GM21737 (cell line): ENCODE measurements around the gene TYW5.

Source experiments
- ATAC-seq: cut with Tn5 transposase; IDR thresholded peaks from one replicate; pipeline ENCODE4 v1.9.1; 2021; ENCODE audit warnings: mild to moderate bottlenecking, moderate library complexity; ENCODE audit not compliant: unreplicated experiment

The TYW5 gene

GRCh38 chr2:199955339-199956061 is at the start of gene TYW5, which contains the start of gene MAIP1:
Gene TYW5, minus strand, starts transcription at chr2:199955491. Its CDS starts 21 bp downstream, at chr2:199955470.
Gene MAIP1, plus strand, starts transcription at chr2:199955582. Its CDS starts 217 bp downstream, at chr2:199955799.
- peak; percentile 87 for ATAC-seq

DNA sequence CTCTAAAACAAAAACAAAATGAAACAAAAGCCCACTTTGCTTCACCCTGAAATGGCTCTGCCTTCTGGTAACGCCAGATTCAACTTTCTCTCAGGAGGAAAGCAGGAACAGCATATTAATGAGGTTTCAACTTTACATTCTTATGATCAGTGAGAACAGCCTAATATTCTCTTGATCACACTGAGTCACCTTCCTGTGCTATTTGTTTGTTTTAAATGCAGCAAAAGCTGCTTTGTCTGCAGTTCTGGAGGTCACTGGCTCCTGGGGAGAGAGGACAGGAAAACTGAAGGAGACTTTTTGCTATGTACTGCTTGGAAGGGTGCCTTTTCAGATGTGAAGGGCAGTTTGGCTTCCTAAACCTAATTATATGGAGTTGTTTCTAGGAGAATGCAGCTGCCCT is 48.2 kb upstream of the TYW5 start:
- no peak for ATAC-seq

GRCh38 chr2:200000444-200001163 is 45.3 kb upstream of the TYW5 start:
- ATAC-seq: no peak

DNA sequence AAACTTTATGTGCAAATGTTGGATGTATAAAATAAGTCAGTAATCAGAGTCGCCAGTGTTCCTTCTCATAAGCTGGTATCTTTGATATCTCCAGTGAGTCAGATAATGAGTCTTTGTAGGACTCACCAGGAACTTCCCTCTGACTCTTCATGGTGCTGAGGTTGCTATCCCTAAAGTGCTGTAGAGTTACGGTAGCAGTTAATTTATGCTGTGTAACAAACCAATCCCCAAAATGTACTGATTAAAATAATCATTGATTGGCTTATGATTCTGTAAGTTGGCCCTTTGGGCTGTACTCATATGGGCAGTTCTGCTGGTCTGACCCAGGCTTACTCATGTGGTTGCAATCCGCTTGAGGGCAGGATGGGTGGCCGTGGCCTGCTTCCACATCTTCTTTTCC is 43.9 kb upstream of the TYW5 start:
- no peak for ATAC-seq

DNA sequence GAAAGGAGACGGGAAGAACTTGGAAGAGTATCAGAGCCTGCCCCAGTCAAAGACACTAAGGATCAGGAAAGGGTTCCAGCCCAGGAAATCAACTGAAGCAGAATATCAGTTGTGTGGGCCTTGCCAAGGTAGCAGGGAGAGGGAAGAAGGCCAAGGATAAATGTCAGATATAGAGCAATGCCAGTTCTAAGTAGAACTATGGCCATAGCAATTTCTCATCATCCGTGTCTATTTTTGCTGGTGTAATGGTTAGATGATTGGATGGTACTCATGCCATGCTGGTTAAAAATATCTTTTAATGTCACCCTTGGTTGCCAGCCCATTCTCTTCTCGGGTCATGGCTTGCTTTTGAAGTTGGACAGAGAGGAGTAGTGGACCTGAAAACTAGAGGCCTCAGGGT is 42.0 kb upstream of the TYW5 start:
- no peak for ATAC-seq

DNA sequence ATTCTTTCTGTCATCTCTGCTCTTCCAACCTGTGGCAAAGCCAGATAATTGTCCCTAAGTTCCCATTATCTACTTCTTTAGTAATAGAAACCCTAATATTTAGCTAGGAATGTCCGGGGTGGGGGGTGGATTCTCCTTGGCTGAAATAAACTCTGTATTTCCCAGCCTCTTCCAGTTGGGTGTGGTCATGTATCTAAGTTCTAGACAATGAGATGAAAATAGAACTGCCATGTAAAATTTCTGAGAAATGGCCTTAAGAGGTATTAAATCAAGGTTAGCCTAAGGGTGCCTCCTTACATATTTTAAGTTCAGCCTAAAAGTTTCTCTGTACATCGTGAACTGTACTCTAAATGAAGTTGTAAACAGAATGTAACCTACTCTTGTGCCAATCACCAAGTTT is 39.6 kb upstream of the TYW5 start:
- ATAC-seq: no peak

DNA sequence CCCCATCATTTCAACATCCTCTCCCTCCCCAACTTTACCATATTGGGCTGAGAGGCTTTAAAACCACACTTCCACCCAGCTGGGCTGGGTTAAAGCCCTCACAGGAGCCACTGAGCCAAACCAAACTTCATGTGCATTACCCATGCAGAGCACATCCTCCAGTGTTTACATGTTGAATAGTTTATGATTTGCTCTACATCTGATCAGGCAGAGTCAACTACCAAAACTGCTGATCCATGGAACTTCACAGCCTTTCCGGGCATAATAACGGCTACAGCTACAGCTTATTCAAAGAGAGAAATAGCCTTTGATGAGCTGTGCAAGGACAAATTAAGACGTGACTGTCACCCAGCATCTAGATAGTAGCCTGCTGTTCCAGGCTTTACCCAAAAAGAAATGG is 39.1 kb upstream of the TYW5 start:
- no peak for ATAC-seq

GRCh38 chr2:199992296-199992695 is 37.0 kb upstream of the TYW5 start:
- no peak for ATAC-seq

DNA sequence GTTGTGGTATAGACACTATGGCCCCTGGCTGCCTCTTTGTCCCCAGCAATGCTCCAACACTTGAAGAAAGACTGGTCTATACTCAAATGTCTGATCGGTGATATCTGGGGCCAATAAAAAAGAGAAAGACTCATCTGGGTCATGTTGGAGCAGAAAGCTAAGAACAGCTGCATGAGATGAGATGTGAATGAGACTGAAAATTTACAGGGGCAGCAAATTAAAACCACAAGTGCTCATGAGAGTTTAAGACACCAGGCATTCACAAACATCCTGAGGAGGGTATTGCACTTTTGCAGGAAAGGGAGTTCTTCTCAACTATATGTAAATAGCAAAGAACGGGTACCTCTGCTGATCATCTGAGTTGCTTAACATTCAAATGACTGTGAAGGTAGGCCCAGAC is 36.4 kb upstream of the TYW5 start:
- ATAC-seq: no peak

DNA sequence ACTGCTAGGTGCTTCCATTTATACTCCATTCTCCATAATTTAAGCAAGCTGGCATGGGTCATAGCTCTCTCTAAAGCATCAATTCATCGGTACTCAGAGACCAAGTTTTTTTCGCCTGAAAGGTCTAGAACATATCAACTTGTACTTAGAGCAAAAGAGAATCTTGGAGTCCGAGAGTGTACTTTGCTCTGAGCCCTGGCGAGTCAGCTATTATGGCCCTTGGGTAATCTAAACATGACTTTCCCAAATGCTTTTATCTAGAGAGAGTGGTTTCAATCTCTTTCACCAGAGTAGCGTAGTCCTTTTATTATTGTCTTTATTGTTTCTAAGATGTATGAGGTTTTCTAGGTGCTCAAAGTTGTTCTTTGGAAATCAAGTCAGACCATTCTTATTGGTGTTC is 34.5 kb upstream of the TYW5 start:
- ATAC-seq: no peak

DNA sequence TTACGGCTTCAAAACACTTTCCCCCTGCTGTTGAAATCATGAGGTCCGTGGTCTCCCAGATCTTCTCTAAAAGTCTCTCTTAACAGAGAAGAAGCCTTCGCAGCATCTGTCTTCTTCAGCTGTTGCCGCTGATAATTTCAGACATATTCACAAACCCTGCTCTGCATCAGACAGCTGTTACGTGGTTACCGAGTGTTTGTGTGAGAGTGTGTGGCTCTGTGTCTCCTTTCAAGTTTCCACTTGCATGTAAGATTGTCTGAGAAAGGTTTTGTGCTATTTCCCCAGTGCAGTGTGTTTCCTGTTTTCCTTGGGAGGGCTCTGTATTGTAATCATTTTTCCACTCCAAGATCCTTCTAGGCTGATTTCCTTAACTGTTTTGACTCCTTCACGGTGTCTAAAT is 32.9 kb upstream of the TYW5 start:
- no peak for ATAC-seq

DNA sequence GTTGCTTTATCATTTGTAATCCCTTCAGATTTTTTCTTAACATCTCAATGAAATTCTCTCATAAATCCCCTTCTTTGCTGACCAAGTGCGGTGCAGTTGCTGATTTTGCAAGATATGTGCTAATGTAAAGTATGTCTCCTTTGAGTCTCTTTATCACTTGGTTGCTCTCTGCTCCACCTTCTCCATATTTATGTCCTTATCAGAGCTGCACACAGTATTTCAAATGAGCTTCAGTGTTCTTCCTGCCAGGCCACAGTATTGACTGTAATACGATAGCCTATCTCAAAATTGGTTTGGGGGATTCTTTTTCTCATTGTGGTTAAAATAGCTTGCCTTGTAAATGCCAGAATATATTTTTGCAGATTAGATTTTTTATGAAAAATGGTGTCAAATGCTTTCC is 32.3 kb upstream of the TYW5 start:
- ATAC-seq: no peak

DNA sequence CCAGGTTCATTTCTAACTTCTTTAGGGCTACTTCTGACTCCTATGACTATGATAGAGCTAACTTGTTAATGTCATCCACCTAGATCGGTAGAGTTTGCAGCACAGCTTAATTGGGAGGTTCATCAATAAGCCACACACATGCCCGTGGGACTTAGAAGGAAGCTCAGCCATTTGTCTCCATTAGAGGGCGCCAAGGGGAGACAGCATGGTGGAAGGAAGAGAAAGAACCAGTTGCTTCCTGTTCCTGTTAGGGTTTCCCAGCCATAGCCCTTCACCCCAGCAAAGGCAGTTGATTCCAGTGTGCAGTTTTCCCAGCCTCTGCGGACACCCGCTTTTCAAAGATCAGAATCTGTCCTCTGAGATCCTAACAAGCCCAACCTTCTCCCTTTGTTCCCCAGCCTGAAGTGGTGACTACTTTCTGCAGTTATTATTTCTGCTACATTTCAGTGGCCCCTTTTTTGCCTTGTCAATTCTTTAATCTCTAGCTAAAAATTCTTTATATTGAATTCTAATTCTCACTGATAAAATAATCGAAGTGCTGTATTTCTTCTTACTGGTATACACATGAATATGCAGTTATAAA is 30.4 kb upstream of the TYW5 start:
- ATAC-seq: peak; percentile 73

- no peak for ATAC-seq
Measured at GRCh38 chr2:199984755-199985154, 29.5 kb upstream of the TYW5 start.

DNA sequence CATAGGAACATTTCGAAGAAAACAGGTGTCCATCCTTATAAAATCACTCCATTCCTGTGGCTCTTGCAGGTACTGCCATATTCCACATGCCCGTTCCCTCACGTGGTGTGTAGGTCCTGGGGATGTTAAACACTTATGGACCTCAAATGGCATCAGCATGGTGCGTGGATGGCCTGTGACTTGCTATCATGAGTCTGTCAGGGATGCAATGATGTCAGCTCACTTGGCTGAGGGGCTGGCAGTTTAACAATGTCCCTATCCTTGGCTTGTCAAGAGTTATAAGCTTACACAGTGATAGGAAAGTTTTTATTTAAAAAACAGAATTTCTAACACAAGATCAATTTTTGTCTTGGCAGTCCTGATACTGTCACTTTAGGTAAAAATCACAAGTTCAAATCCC is 28.9 kb upstream of the TYW5 start:
- no peak for ATAC-seq

GRCh38 chr2:199983534-199983933 is 28.2 kb upstream of the TYW5 start:
- ATAC-seq: no peak

GRCh38 chr2:199982126-199982843 is 27.0 kb upstream of the TYW5 start:
- ATAC-seq: no peak

- ATAC-seq: no peak
Measured at GRCh38 chr2:199979832-199980628, 24.7 kb upstream of the TYW5 start.

DNA sequence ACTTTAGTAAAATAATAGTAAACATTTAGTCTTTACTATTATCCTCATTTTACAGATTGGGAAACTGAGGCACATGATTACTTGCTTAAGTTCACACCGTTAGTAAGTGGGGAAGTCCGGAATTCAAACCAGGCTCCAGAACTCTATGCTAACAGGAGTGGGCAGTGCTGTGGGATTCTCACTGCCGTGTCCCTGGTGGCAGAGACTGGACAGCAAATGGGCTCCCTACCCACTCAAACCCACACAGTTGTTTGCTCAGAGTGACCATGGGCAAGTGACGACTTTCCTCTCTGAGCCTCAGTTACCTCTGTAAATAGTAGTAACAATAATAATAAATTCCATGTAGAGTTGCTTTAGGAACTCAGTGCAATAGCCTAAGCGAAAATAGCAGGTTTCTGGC is 24.1 kb upstream of the TYW5 start:
- ATAC-seq: no peak

- peak; percentile 85 for ATAC-seq
Measured at GRCh38 chr2:199977984-199978415, 22.7 kb upstream of the TYW5 start.
